Bronchial epithelial cell (primary cell): Measurements from ENCODE around the gene KRTCAP2. TPM values are rescaled to one million over a fixed set of nuclear protein-coding genes. Genes with fewer than 3 reads are reported as not detected.
"Not testable (repeated sequence)": the region's sequence is repeated elsewhere in the genome, so short reads cannot be mapped to it uniquely, and the experiment has no call there.

Experiments used
- DNase-seq: peaks from one replicate; pipeline ENCODE4 v3.0.0-alpha.2; 2010; ENCODE audit warnings: low read depth
- FAIRE-seq: peaks from 2 replicates; lab custom pipeline; 2011; peaks lifted over from hg19 to GRCh38; lab: Jason Lieb, UNC
- H3K27me3 ChIP-seq: 2 replicates; pipeline ENCODE4 v1.5.1; 2011; ENCODE audit warnings: low read length; ENCODE audit not compliant: control insufficient read depth, insufficient read depth
- H3K36me3 ChIP-seq: 2 replicates; pipeline ENCODE4 v1.5.1; 2011; ENCODE audit warnings: low read length; ENCODE audit not compliant: control insufficient read depth, insufficient read depth
- H3K4me3 ChIP-seq: 2 replicates; pipeline ENCODE4 v1.5.1; 2011; ENCODE audit warnings: mild to moderate bottlenecking, low read depth, low read length, control low read depth
- total RNA-seq: library from RNA; depleted of rRNA; stranded (reverse); fragments of >200 nt; gene quantifications from 2 replicates; pipeline ENCODE4 v1.2.1, GENCODE V29; 2014
- TF ChIP-seq, protein P1 (sequence below): IDR thresholded peaks from 2 replicates; pipeline ENCODE4 v1.5.1; 2011; ENCODE audit warnings: mild to moderate bottlenecking, moderate library complexity, low read length, control low read depth, inconsistent platforms; ENCODE audit not compliant: insufficient read depth, severe bottlenecking

Gene KRTCAP2
- total RNA-seq, 1 donor from 2014 or later, result 76.3 TPM

DNA sequence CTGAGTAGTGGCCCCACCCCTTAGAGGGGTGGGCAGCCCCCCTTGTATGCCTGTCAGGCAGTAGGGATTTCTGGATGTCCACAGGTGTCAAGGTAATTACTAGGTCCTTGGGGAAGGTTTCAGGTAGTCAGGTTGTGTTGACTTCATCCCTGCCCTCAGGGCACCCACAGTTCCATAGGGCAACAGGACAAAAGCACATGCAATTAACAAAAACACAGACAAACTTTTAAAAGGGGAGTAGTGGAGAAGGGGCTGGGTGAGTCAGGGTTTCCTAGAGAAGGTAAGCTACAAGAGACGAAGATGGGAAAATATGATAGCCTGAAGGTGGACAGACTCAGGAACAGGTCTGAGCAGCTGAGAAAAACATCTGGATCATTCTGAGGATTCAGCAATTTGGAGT is 14.1 kb downstream of the KRTCAP2 start:
- H3K27me3 ChIP-seq, result no peaks in the 10 kb centered on the region
- no peak overlapping the region for H3K4me3 ChIP-seq
- H3K36me3 ChIP-seq, result no peaks in the 10 kb centered on the region
- DNase-seq (no peak), FAIRE-seq (no peak)
- TF ChIP-seq, protein P1, sequence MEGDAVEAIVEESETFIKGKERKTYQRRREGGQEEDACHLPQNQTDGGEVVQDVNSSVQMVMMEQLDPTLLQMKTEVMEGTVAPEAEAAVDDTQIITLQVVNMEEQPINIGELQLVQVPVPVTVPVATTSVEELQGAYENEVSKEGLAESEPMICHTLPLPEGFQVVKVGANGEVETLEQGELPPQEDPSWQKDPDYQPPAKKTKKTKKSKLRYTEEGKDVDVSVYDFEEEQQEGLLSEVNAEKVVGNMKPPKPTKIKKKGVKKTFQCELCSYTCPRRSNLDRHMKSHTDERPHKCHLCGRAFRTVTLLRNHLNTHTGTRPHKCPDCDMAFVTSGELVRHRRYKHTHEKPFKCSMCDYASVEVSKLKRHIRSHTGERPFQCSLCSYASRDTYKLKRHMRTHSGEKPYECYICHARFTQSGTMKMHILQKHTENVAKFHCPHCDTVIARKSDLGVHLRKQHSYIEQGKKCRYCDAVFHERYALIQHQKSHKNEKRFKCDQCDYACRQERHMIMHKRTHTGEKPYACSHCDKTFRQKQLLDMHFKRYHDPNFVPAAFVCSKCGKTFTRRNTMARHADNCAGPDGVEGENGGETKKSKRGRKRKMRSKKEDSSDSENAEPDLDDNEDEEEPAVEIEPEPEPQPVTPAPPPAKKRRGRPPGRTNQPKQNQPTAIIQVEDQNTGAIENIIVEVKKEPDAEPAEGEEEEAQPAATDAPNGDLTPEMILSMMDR, result no peak

DNA sequence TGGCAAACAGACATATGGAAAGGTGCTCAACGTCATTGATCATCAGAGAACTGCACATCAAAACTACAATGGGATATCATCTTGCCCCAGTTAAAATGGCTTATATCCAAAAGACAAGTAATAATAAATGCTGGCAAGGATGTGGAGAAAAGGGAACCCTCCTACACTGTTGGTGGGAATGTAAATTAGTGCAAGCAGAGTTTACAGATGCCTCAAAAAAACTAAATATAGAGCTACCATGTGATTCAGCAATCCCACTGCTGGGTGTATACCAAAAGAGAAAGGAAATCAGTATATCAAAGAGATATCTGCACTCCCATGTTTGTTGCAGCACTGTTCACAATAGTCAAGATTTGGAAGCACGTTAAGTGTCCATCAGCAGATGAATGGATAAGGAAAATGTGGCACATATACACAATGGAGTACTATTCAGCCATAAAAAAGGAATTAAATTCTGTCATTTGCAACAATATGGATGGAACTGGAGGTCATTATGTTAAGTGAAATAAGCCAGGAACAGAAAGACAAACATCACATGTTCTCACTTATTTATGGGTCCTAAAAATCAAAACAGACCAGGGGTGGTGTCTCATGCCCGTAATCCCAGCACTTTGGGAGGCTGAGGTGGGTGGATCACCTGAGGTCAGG is 17.0 kb downstream of the KRTCAP2 start:
- not testable (repeated sequence) for H3K4me3 ChIP-seq, H3K27me3 ChIP-seq, FAIRE-seq, H3K36me3 ChIP-seq, DNase-seq

DNA sequence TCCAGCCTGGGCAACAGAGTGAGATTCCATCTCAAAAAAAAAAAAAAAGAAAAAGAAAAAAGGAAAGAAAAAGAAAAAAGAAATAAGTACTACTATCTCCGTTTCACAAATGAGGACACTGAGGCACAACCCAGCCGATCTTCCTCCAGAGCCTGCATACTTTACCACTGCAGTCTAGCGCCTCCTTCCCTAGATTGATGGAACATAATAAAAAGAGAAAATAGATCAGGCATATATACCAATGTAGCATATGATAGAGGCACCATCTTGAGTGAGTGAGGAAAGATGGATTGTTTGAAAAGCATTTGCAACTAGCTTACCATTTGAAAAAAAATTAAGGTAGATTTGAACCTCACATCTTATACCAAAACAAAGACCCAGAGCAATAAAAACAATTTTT is 27.6 kb downstream of the KRTCAP2 start:
- no peak for FAIRE-seq
- Histone ChIP-seq H3K27me3 (no peaks in the 10 kb centered on the region), H3K36me3 (no peaks in the 10 kb centered on the region), H3K4me3 (no peak overlapping the region)
- TF ChIP-seq, protein P1, result no peak
- DNase-seq, result no peak

DNA sequence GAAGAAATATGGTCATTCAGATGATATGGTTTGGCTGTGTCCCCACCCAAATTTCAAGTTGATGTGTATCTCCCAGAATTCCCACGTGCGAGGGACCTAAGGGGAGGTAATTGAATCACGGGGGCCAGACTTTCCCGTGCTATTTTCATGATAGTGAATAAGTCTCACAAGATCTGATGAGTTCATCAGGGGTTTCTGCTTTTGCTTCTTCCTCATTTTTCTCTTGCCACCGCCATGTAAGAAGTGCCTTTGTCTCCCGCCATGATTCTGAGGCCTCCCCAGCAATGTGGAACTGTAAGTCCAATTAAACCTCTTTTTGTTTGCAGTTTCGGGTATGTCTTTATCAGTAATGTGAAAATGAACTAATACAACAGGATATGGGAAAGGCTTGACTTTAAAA is 31.4 kb downstream of the KRTCAP2 start:
- TF ChIP-seq, protein P1, result no peak
- DNase-seq (no peak), FAIRE-seq (no peak)
- Histone ChIP-seq H3K36me3 (no peaks in the 10 kb centered on the region), H3K4me3 (no peak overlapping the region), H3K27me3 (no peaks in the 10 kb centered on the region)

DNA sequence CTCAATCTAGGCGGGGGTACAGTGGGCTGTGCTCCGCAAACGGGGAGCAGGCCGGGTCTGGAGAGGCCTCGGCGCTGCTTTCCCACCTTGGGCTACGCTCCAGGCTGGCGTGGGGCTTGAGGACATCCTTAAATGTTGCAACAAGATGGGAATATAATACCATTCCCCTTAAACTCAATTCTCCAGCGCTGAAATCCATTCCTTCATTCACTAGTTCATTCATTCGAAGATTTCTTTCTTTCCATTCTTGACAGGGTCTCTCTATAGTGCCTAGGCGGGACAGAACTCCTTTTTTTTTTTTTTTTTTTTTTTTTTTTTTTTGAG is 32.5 kb downstream of the KRTCAP2 start:
- no peak for FAIRE-seq
- TF ChIP-seq, protein P1, result no peak
- H3K36me3 ChIP-seq, result no peaks in the 10 kb centered on the region
- H3K4me3 ChIP-seq, result peak overlapping the region; percentile 81
- no peak for DNase-seq
- H3K27me3 ChIP-seq, result no peaks in the 10 kb centered on the region

DNA sequence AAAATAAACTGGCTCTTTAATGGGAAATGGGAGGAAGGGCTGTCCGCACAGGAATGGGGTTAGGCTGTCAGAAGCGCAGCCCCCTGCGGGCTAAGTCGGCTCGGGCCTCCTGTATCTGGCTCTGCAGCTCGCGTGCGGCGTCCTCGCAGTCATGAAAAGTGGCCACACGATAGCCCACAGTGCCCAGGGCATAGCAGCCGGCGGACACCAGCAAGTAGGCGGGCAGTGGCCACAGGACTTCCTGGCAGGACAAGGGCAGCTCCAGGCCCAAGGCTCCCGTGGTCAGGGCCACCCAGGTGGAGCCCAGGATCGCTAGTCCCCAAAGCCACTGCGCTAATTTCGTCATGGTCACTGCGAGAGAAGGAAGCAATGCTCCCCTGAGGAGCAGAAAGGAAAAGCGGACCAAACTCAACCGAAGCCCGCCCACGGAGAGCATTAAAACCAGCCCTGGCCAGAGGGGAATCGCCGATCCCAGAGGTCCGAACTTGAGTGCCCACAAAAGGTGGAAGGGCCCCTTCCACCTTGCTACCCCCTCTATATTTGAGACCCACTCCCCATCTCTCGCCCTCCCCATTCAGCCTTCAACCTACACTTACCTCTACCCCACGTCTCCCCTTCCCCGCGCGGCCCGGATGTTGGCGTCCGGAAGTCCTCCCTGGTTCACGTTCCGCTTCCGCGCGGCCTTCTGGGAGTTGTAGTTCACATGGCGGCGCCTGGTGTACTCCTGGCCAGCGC is 33.0 kb downstream of the KRTCAP2 start, which contains the start of gene DPM3:
DPM3 (minus strand) TSS at position 637 of the 735 bp plus-strand sequence; CDS start at position 346, 291 bp downstream.
- TF ChIP-seq, protein P1, result no peak
- DNase-seq (peak; percentile 63), FAIRE-seq (no peak)
- Histone ChIP-seq H3K36me3 (no peaks in the 10 kb centered on the region), H3K4me3 (peak within 1 kb of the TSS; percentile 81), H3K27me3 (no peaks in the 10 kb centered on the region)
